NCI-H748 (cell line): Measurements from ENCODE around the gene DNAJC5G.
"Not testable (repeated sequence)": the region's sequence is repeated elsewhere in the genome, so short reads cannot be mapped to it uniquely, and the experiment has no call there.

Source experiments
- DNase-seq: peaks from one replicate; lab custom pipeline; 2025; ENCODE audit not compliant: unreplicated experiment; lab: John Stamatoyannopoulos, UW

Gene DNAJC5G

GRCh38 chr2:27251766-27252165 lies 23.5 kb upstream of the DNAJC5G start:
- DNase-seq = no peak

- DNase-seq = no peak
These were observed 20.0 kb upstream of the DNAJC5G start for GRCh38 chr2:27255187-27255586.

DNA sequence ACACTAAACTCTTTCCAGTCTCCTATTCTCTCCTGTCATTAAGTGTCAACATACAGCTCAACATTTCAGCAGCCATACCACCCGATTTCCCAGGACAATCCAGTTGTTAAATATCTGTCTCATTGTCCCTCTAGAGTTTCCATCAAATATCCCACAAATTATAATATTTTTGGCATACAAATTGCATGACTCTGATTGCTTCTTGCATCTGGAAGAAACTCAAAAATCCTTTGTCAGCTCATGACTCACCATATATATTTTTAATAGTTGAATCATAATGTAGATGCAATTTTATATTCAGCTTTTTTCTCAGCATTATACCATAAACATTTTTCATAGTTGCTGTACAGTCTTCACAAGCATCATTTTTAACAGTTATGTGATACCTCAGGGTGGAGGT lies 19.6 kb upstream of the DNAJC5G start:
- DNase-seq = no peak

- no peak for DNase-seq
These were observed 18.3 kb upstream of the DNAJC5G start for GRCh38 chr2:27256855-27257454.

GRCh38 chr2:27258051-27258450 lies 17.2 kb upstream of the DNAJC5G start:
- no peak for DNase-seq

DNA sequence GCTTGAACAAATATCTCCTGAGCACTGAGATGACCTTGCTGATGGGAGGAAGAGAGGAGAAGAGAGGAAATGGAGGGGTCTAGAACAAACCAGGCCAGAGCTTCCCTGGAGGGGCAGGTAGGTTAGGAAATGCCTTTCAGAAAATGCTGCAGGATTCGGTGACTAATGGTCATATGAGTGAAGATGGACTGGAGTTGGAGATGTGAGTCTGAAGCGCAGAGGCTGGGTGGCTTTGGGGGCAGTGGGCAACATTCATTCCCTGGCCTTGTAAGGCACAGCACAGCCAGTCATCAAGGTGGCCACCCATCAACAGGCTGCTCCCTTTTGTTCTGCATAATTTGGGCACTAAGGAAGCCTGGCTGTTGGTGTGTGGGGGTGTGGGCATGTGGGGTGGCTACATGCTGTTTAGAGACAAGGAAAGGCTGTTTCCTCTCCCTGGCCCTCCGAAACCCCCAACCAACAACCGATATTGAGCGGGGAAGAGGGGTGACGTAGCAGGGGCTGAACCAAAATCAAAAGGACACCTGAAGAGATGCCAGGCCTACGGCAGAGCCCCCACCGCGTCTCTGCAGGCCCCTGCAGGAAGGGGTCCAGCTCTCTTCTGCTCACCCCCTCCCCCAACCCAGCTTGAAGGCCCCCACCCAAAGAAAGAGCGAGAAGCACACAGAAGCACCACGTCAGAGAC lies 13.8 kb upstream of the DNAJC5G start:
- no peak for DNase-seq

- DNase-seq = no peak
These were observed 13.3 kb upstream of the DNAJC5G start for GRCh38 chr2:27261926-27262298.

DNA sequence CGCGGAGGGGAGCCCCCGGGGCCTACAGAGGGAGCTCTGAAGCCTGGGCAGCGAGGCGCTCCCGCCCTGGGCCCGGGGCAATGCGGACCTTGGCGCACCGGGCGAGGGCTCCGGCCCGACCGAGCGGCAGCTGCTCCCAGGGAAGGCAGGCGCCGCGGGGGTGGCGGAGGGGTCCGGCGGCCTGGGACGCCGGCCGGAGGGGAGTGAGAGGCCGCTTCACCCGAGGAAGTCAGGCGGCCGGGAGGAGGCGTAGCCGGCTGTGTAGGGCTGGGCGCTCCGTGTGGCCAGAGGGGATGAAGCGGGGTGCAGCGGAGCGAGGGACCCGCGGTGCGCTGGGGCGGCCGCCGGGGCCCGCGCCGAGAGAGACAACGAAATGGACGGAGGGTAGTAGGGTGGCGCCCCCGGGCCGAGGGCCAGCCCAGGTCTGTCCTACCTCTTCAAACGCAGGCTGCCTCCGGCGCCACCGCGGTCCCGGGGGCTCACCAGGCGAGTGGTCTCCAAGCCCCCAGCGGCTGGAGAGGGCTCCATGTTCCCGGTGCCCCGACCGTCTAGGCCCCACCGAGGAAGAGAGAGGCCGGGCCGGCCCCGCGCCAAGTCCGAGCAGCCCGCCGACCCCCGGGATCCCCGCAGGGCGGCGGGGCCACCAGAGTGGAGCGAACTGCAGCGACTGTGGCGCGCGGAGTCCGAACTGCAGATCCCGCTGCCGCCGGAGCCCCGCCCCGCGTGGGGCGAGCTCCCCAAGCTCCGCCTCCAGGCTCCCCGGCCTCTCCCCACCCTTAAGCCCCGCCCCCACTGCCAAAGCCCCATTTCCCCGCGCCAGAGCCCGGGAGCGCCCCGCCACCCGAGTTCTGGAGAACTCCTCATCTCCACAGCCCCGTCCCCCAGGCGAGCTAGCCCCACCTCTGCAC lies 12.6 kb upstream of the DNAJC5G start, which contains the start of gene SLC30A3:
TSS of gene SLC30A3 (minus strand) at position 669 of the 908 bp plus-strand sequence. CDS start at position 528, 141 bp downstream.
- DNase-seq = peak; percentile 68

DNA sequence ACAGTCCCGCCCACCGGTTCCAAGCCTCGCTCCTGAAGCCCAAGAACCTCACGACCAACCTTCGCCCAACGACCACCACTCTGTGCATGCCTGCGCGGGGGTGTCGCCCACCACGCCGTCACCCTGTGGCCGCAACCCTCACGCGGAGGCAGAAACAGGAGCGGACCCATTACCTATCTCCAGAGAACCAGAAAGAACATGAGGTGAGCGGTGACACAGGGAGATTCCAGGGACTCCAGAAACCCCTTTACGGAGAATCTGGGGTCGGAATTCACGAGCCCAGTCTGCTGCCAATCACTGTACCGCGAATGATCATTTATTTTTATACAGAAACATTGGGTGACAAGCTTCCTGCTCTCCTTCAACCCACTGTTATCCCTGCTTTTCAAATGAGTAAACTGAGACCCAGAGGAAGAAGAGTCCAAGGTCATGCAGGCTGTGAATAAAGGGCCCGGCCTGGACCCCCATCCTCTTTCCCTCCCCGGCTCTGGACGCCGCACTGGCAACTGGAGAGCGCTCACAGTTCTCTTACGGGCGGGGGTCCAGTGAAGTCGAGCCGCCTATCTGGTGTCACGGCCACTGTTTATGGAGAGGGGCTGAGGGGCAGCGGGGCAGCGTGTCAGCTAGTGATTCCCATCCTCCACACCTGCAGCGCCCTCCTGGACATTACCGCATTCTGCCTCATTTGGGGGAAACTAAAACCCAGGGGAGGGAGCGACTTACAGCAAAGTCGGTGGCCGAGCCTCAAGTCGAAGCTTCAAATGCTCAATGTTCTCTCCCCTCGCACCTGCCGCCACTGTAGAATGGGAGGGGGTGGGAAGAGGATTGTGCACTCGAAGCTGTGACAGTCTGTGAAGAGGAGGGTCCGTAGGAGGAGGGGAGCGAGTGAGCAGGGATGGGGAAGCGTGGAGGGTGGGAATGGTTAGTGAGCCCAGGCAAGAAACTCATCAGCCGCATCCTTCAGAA lies 11.7 kb upstream of the DNAJC5G start:
- peak; percentile 62 for DNase-seq

DNA sequence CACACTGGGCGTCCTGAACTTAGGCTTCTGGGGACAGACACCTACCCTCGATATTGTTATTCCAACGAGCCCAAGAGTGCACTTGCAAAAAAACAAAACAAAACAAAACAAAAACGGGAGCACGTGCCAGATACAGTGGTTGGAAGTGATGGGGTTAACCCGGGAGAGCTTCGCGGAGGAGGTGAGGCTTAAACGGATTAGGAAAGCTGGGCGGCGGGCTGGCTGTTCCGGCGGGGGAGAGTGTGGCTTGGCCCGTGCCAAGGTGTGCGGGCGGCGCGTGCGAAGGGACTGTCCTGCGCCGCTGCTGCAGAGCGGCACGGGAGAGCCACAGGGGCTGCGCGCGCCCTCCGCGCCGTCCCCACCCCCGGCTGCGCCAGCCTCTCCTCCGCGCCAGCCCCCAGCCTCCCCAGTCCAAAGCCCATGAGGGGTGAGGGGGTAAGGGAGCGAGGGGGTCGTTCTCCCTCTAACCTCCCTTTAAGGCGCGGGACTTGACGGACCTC lies 10.9 kb upstream of the DNAJC5G start:
- peak; percentile 58 for DNase-seq

DNA sequence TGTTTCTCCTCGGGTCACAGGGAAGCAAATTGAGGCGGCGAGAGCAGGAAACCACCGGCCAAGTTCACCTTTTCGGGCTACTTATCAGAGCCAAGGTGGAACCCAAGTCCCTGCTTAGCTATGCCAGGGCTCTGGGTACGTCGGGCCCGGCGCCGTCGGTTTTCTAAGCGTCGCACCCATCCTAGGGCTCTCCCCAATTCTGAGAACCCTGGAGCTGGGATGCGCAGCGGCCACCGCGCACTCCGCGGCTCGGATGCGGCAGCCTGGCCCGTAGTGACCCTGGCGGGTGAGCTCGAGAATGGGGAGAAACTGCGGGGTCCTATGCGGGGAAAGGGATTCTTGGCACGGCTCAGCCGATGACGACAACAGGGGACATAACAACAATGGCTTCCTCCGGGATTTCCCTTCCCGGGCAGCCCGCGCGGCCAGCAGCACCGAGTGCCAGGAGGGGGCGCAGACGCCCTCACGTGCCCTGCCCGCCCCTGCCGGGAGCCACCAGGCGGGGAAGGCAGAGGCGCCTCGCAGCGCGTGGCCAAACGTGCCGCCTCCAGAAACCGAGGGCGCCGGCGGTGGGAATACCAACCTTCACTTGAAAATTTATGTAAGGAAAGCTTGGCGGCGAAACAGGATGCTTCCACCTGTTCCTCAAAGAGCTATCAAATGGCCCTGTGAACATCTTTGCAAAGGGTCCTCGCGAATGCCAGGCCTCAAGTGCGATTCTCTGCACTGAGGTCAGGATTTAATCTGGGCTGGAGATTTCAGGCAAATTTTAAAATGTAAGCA lies 10.3 kb upstream of the DNAJC5G start:
- peak; percentile 87 for DNase-seq

- no peak for DNase-seq
These were observed 9.7 kb upstream of the DNAJC5G start for GRCh38 chr2:27265536-27265870.

DNA sequence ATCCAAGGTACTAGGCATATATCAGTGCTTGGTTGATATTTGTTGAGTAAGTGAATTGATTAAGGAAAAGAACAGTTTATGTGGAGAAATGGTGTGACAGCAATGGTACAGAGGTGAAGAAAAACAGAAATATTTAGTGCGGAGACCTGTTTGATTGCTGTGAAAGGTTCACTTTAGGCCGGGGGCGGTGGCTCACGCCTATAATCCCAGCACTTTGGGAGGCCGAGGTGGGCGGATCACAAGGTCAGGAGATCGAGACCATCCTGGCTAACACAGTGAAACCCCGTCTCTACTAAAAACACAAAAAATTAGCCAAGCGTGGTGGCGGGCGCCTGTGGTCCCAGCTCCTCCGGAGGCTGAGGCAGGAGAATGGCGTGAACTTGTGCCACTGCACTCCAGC lies 6.9 kb upstream of the DNAJC5G start:
- not testable (repeated sequence) for DNase-seq

DNA sequence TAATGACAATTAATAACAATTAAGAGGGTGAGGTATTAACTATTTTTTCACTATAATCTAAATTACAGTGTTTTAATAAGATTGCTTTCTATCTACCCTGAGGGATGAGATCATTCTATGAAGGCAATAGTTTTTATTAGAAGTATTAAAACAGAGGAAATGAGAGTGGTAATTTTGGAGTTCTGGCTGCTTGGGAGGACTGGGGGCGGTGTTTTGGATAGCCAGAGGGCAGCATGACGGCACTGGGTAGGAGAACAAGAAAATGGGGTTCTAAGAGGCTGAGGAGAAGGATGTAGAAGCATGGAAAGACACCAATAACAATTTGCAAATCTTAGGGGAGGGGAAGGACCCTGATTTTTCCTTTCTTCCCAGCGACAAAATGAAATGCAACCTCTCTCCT lies 5.1 kb upstream of the DNAJC5G start:
- no peak for DNase-seq

DNA sequence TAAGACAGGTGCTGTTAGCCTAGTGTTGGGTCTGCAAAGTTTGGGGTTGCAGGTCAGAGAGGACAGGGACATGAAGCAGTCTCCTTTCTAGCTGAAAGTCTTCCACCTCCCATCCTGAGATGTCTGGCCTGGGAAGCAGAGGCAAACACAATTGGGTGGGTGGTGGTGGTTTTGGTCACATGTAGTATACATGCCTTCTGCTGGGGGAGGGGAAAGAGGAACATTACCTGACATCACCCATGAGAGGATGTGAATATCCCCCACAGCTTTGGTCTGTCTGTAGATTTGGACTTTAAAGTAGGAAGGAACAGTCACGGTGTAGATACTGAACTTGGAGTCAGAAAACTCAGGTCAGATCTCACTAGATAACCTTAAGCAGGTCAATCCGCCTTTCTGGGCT lies 4.6 kb upstream of the DNAJC5G start:
- DNase-seq = no peak

- no peak for DNase-seq
These were observed 3.4 kb upstream of the DNAJC5G start for GRCh38 chr2:27271631-27272340.

- not testable (repeated sequence) for DNase-seq
These were observed 2.4 kb upstream of the DNAJC5G start for GRCh38 chr2:27272537-27273522.

GRCh38 chr2:27278010-27278409 lies 2.8 kb downstream of the DNAJC5G start:
- no peak for DNase-seq
